ENCODE data around the gene SNRNP48.

SNRNP48 gene

GRCh38 chr6:7578931-7579330 is 11.1 kb upstream of the SNRNP48 start:
- no peak for TF ChIP-seq CTCF (IDR thresholded peaks at IDR 0.05; ENCODE audit: control extremely low read depth, extremely low read depth, low read depth, missing control alignments)
- CTCF ChIA-PET, result interaction anchor here (0.8 kb wide), 1 partner anchor 11 kb away, joined by 3 read pairs; the partner anchor contains the start of gene SNRNP48
- POLR2A ChIA-PET, result no interaction called here

GRCh38 chr6:7579851-7580250 is 10.1 kb upstream of the SNRNP48 start:
- no peak for DNase-seq (ENCODE audit: extremely low spot score)
- ChIA-PET POLR2A (no interaction called here), CTCF (interaction anchor here (0.8 kb wide), 1 partner anchor 10 kb away, joined by 3 read pairs; the partner anchor contains the start of gene SNRNP48)
- no peak for TF ChIP-seq CTCF (IDR thresholded peaks at IDR 0.05; ENCODE audit: control extremely low read depth, extremely low read depth, low read depth, missing control alignments)

More at GRCh38 chr6:7578931-7579330, 11.1 kb upstream of the SNRNP48 start:
- no peak for DNase-seq (ENCODE audit: extremely low spot score)

GRCh38 chr6:7580537-7580926 is 9.5 kb upstream of the SNRNP48 start:
- TF ChIP-seq CTCF (IDR thresholded peaks at IDR 0.05; ENCODE audit: control extremely low read depth, extremely low read depth, low read depth, missing control alignments), result no peak
- ChIA-PET POLR2A (no interaction called here), CTCF (interaction anchor here (0.6 kb wide), 1 partner anchor 35 kb away, joined by 3 read pairs; no protein-coding TSS in a partner anchor)
- no peak for DNase-seq (ENCODE audit: extremely low spot score)

- TF ChIP-seq CTCF (IDR thresholded peaks at IDR 0.05; ENCODE audit: control extremely low read depth, extremely low read depth, low read depth, missing control alignments), result no peak
- no peak for DNase-seq (ENCODE audit: extremely low spot score)
- ChIA-PET CTCF (interaction anchor here (0.6 to 1.0 kb wide), 2 partner anchors 20 to 34 kb away, joined by 3 read pairs; no protein-coding TSS in a partner anchor), POLR2A (no interaction called here)
These were observed 8.9 kb upstream of the SNRNP48 start for GRCh38 chr6:7580927-7581618.

GRCh38 chr6:7585287-7585930 is 4.6 kb upstream of the SNRNP48 start:
- TF ChIP-seq CTCF (IDR thresholded peaks at IDR 0.05; ENCODE audit: control extremely low read depth, extremely low read depth, low read depth, missing control alignments), result no peak
- no peak for DNase-seq (ENCODE audit: extremely low spot score)
- ChIA-PET POLR2A (no interaction called here), CTCF (interaction anchor here (1.5 kb wide), 1 partner anchor 11 kb away, joined by 4 read pairs; no protein-coding TSS in a partner anchor)

GRCh38 chr6:7587631-7588100 is 2.3 kb upstream of the SNRNP48 start:
- POLR2A ChIA-PET, result no interaction called here
- TF ChIP-seq CTCF (IDR thresholded peaks at IDR 0.05; ENCODE audit: control extremely low read depth, extremely low read depth, low read depth, missing control alignments), result no peak
- DNase-seq (ENCODE audit: extremely low spot score), result no peak
- CTCF ChIA-PET, result interaction anchor here (1.1 kb wide), 1 partner anchor 15 kb away, joined by 3 read pairs; no protein-coding TSS in a partner anchor
